HCT116 (cell line): ENCODE measurements around the gene UTRN. TPM values are rescaled to one million over a fixed set of nuclear protein-coding genes. Genes with fewer than 3 reads are reported as not detected.

Experiments
- ATAC-seq: fragments of 200-7000 bp; cut with Tn5 transposase; 2 replicates; pipeline ENCODE4 v1.9.1; 2020; ENCODE audit warnings: mild to moderate bottlenecking, moderate library complexity
- BruUV-seq: library from RNA; stranded (reverse); fragments of 400-500 nt; replicated peaks from 2 replicates; lab custom pipeline; 2021; lab: Mats Ljungman, UMichigan
- CTCF ChIA-PET: fragments of 300-600 bp; sonication (Branson Sonifier 250); formaldehyde crosslinking; loops from one replicate; lab custom pipeline; 2021; ENCODE audit warnings: antibody characterized with exemption; lab: Charles Lee
- POLR2A ChIA-PET: fragments of 300-600, 350-600 bp; sonication (Branson Sonifier 250); formaldehyde crosslinking; loops from one replicate; lab custom pipeline; 2021; ENCODE audit warnings: antibody characterized with exemption; lab: Charles Lee
- RAD21 ChIA-PET, 2 experiments: fragments of 300-600 bp; sonication (Branson Sonifier 250); formaldehyde crosslinking; loops; one replicate each; lab custom pipeline; 2023; ENCODE audit warnings: low total read pairs in 2 of 2; ENCODE audit not compliant: uncharacterized antibody in 2 of 2, unreplicated experiment in 2 of 2, low non-redundant PET in 1 of 2; lab: Charles Lee
- DNase-seq: peaks from one replicate; pipeline ENCODE4 v3.0.0-alpha.2; 2010; ENCODE audit warnings: low read depth, low spot score
- H2AFZ ChIP-seq: fragments of 200-600 bp; shearing (Covaris generic), sonication (generic); 2 replicates; pipeline ENCODE4 v1.6.1; 2017; ENCODE audit warnings: low read depth, mixed run types, mixed read lengths, antibody characterized with exemption, low read length; ENCODE audit not compliant: poor library complexity, severe bottlenecking
- H3K27ac ChIP-seq: 2 replicates; pipeline ENCODE4 v1.5.1; 2012; ENCODE audit warnings: low read depth, low read length
- H3K27me3 ChIP-seq: fragments of 200-600 bp; sonication (generic); 2 replicates; pipeline ENCODE4 v1.6.1; 2016; ENCODE audit warnings: mixed run types, low read length, mixed read lengths; ENCODE audit not compliant: insufficient read depth
- H3K36me3 ChIP-seq, 2 experiments: fragments of 200-500 bp in 1 of 2; fragments of 200-600 bp in 1 of 2; sonication (Bioruptor generic) in 1 of 2; sonication (generic) in 1 of 2; 2 replicates each; pipeline versions ENCODE4 v1.5.1 to v1.6.1; 2014 to 2016; ENCODE audit warnings: low read length in 2 of 2, inconsistent platforms in 1 of 2, mixed read lengths in 1 of 2, mixed run types in 1 of 2; ENCODE audit not compliant: insufficient read depth in 2 of 2, control insufficient read depth in 1 of 2
- H3K4me1 ChIP-seq, 2 experiments: fragments of 200-600 bp in 1 of 2; sonication (generic) in 1 of 2; 2 replicates each; pipeline versions ENCODE4 v1.5.1 to v1.6.1; 2012 to 2017; ENCODE audit warnings: low read length in 2 of 2, inconsistent platforms in 1 of 2, mild to moderate bottlenecking in 1 of 2, mixed read lengths in 1 of 2, mixed run types in 1 of 2, moderate library complexity in 1 of 2; ENCODE audit not compliant: insufficient read depth in 2 of 2, control insufficient read depth in 1 of 2
- H3K4me2 ChIP-seq: fragments of 200-600 bp; sonication (generic); 2 replicates; pipeline ENCODE4 v1.6.1; 2017; ENCODE audit warnings: mixed run types, low read length, mixed read lengths
- H3K4me3 ChIP-seq, 2 experiments: fragments of 200-600 bp in 1 of 2; sonication (generic) in 1 of 2; replicated peaks in 1 of 2; 2 replicates each; pipeline ENCODE4 v1.5.1; 2011 to 2016; ENCODE audit warnings: low read length in 2 of 2, control low read depth in 1 of 2, low read depth in 1 of 2, mild to moderate bottlenecking in 1 of 2, mixed read lengths in 1 of 2, mixed run types in 1 of 2
- H3K79me2 ChIP-seq: fragments of 200-600 bp; sonication (generic); 2 replicates; pipeline ENCODE4 v1.6.1; 2017; ENCODE audit warnings: mild to moderate bottlenecking, mixed run types, low read length, moderate library complexity, mixed read lengths; ENCODE audit not compliant: insufficient read depth
- H3K9ac ChIP-seq: fragments of 200-600 bp; sonication (generic); 2 replicates; pipeline ENCODE4 v1.6.1; 2016; ENCODE audit warnings: low read length, mixed read lengths
- H3K9me2 ChIP-seq: fragments of 200-600 bp; sonication (generic), shearing (Covaris generic); 2 replicates; pipeline ENCODE4 v1.6.1; 2017; ENCODE audit warnings: mixed run types, mild to moderate bottlenecking, moderate library complexity; ENCODE audit not compliant: insufficient read depth
- H3K9me3 ChIP-seq, 2 experiments: fragments of 200-500 bp in 1 of 2; fragments of 200-600 bp in 1 of 2; sonication (Bioruptor generic) in 1 of 2; sonication (generic) in 1 of 2; 2 replicates each; pipeline ENCODE4 v1.6.1; 2014 to 2017; ENCODE audit warnings: low read length in 2 of 2, mixed read lengths in 2 of 2, inconsistent platforms in 1 of 2, low read depth in 1 of 2, mild to moderate bottlenecking in 1 of 2, mixed run types in 1 of 2, moderate library complexity in 1 of 2; ENCODE audit not compliant: control insufficient read depth in 1 of 2, insufficient read depth in 1 of 2
- H4K20me1 ChIP-seq: fragments of 200-600 bp; sonication (generic), shearing (Covaris generic); 2 replicates; pipeline ENCODE4 v1.6.1; 2017; ENCODE audit warnings: mixed run types, mild to moderate bottlenecking, moderate library complexity; ENCODE audit not compliant: insufficient read depth
- CBX3 ChIP-seq: IDR thresholded peaks from 2 replicates; pipeline ENCODE4 v1.6.1; 2012; ENCODE audit warnings: low read depth
- CEBPB ChIP-seq: IDR thresholded peaks from 2 replicates; pipeline ENCODE4 v1.6.1; 2012; ENCODE audit warnings: low read depth
- EZH2phosphoT487 ChIP-seq: fragments of 200-600 bp; IDR thresholded peaks from 2 replicates; pipeline ENCODE4 v1.6.1; 2018; ENCODE audit warnings: antibody characterized with exemption, borderline replicate concordance
- FOSL1 ChIP-seq: IDR thresholded peaks from 2 replicates; pipeline ENCODE4 v1.6.1; 2012; ENCODE audit warnings: low read depth
- JUND ChIP-seq: IDR thresholded peaks from 2 replicates; pipeline ENCODE4 v1.6.1; 2012
- POLR2AphosphoS5 ChIP-seq: IDR thresholded peaks from 2 replicates; pipeline ENCODE4 v1.6.1; 2011; ENCODE audit warnings: mild to moderate bottlenecking, low read depth, low read length, moderate library complexity
- SRF ChIP-seq: IDR thresholded peaks from 2 replicates; pipeline ENCODE4 v1.6.1; 2012; ENCODE audit warnings: low read depth
- YY1 ChIP-seq: IDR thresholded peaks from 2 replicates; pipeline ENCODE4 v1.6.1; 2011; ENCODE audit warnings: low read length, low read depth, moderate library complexity, mild to moderate bottlenecking; ENCODE audit not compliant: insufficient replicate concordance; ENCODE audit errors: extremely low read depth
- ZFX ChIP-seq: fragments of 450-650 bp; IDR thresholded peaks from 2 replicates; pipeline ENCODE4 v1.6.1; 2017
- intact Hi-C: fragments of 100-400 bp; cut with micrococcal nuclease; formaldehyde crosslinking; loops from 2 replicates; pipeline ENCODE4 v1.10.0; 2022
- total RNA-seq: library from RNA; stranded (reverse); gene quantifications from one replicate; pipeline ENCODE4 v1.2.1, GENCODE V29; 2021; ENCODE audit not compliant: unreplicated experiment
- TF ChIP-seq, protein P1 (sequence below), 3 experiments: fragments of 200-600 bp in 1 of 3; sonication (generic) in 1 of 3; IDR thresholded peaks in 2 of 3; conservative IDR thresholded peaks in 1 of 3; 2 replicates each; pipeline ENCODE4 v1.5.1; 2012 to 2017; ENCODE audit warnings: low read depth in 2 of 3, low read length in 2 of 3, antibody characterized with exemption in 1 of 3, borderline replicate concordance in 1 of 3, control low read depth in 1 of 3, mild to moderate bottlenecking in 1 of 3, mixed read lengths in 1 of 3, mixed run types in 1 of 3, moderate library complexity in 1 of 3; ENCODE audit not compliant: insufficient read depth in 1 of 3
- TF ChIP-seq, protein P2 (sequence below): IDR thresholded peaks from 2 replicates; pipeline ENCODE4 v1.6.1; 2012

Gene UTRN
- total RNA-seq, 1 experiment from 2014 or later: 28.4 TPM

DNA sequence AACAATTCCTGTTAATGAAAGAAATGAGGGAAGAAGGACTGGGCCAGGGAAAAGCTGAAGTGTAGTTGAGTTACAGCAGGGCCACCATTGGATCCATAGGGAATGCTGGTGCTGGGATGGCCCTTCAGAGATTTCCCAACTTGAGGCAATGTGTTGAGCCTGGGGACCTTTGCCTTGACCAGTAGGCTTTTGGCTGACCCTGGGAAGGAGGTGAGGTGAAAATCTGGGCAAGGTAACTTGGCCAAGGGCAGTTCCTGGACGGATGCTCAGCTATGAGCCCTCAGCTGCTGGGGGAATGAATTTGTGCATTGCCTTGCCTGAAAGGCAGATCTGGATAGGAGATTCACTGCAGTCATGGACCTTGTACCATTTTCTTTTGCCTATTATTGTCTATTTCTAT lies 20.4 kb downstream of the UTRN start:
- ATAC-seq: no peak
- POLR2A ChIA-PET: no interaction called here
- BruUV-seq: no TSS peak
- Histone ChIP-seq H2AFZ (no peak overlapping the region), H3K27me3 (no peaks in the 10 kb centered on the region), H3K27ac (no peak overlapping the region), H3K9me2 (no peaks in the 10 kb centered on the region), H3K4me2 (no peak overlapping the region), H3K79me2 (no peaks in the 10 kb centered on the region), H3K4me1 (peaks cover 0 to 4% of the 10 kb centered on the region in 2 experiments; a peak in 1 of 4 replicates), H3K4me3 (no peak overlapping the region), H3K9ac (no peak overlapping the region), H3K36me3 (no peaks in the 10 kb centered on the region), H3K9me3 (no peaks in the 10 kb centered on the region), H4K20me1 (no peaks in the 10 kb centered on the region)
- RAD21 ChIA-PET: no interaction called here
- no peak for DNase-seq
- CTCF ChIA-PET: no interaction called here
- intact Hi-C loops: no loop called here
- TF ChIP-seq SRF: no peak
- TF ChIP-seq CEBPB: no peak
- TF ChIP-seq, protein P1, sequence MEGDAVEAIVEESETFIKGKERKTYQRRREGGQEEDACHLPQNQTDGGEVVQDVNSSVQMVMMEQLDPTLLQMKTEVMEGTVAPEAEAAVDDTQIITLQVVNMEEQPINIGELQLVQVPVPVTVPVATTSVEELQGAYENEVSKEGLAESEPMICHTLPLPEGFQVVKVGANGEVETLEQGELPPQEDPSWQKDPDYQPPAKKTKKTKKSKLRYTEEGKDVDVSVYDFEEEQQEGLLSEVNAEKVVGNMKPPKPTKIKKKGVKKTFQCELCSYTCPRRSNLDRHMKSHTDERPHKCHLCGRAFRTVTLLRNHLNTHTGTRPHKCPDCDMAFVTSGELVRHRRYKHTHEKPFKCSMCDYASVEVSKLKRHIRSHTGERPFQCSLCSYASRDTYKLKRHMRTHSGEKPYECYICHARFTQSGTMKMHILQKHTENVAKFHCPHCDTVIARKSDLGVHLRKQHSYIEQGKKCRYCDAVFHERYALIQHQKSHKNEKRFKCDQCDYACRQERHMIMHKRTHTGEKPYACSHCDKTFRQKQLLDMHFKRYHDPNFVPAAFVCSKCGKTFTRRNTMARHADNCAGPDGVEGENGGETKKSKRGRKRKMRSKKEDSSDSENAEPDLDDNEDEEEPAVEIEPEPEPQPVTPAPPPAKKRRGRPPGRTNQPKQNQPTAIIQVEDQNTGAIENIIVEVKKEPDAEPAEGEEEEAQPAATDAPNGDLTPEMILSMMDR (IDR thresholded peaks at IDR 0.05 in 2 of 3, conservative IDR thresholded peaks at IDR 0.05 in 1 of 3; ENCODE audit: borderline replicate concordance in 1 of 3, insufficient read depth in 1 of 3, low read depth in 2 of 3, low read length in 2 of 3): no peak
- no peak for TF ChIP-seq FOSL1
- no peak for TF ChIP-seq ZFX
- TF ChIP-seq CBX3: no peak
- TF ChIP-seq EZH2phosphoT487: no peak
- no peak for TF ChIP-seq YY1
- TF ChIP-seq POLR2AphosphoS5: no peak
- TF ChIP-seq, protein P2, sequence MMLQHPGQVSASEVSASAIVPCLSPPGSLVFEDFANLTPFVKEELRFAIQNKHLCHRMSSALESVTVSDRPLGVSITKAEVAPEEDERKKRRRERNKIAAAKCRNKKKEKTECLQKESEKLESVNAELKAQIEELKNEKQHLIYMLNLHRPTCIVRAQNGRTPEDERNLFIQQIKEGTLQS: no peak
- TF ChIP-seq JUND: no peak
